Cardiac muscle cell (in vitro differentiated cells and primary cell): ENCODE measurements around the gene RUSF1. TPM values are rescaled to one million over a fixed set of nuclear protein-coding genes. Genes with fewer than 3 reads are reported as not detected.
A peak's percentile ranks its signal among the peaks of the same experiment; 100 is the strongest.

Experiments used
- DNase-seq, 2 donors: peaks; one replicate each; pipeline versions ENCODE4 v3.0.0 to v3.0.0-alpha.2; 2010 to 2017; ENCODE audit warnings: low read depth in 1 of 2, low spot score in 1 of 2
- H3K27ac ChIP-seq: fragments of 200-600 bp; sonication (generic); 2 replicates; pipeline ENCODE4 v1.5.1; 2016
- H3K27me3 ChIP-seq: fragments of 200-600 bp; sonication (generic); 2 replicates; pipeline ENCODE4 v1.6.0; 2016; ENCODE audit warnings: control low read depth
- H3K36me3 ChIP-seq: fragments of 200-600 bp; sonication (generic); 2 replicates; pipeline ENCODE4 v1.5.1; 2016; ENCODE audit warnings: control low read depth
- H3K4me1 ChIP-seq: fragments of 200-600 bp; sonication (generic); 2 replicates; pipeline ENCODE4 v1.8.1; 2017; ENCODE audit warnings: low read depth, mild to moderate bottlenecking, mixed run types
- H3K4me3 ChIP-seq: fragments of 200-600 bp; sonication (generic); 2 replicates; pipeline ENCODE4 v1.5.1; 2016; ENCODE audit warnings: mild to moderate bottlenecking
- H3K9me3 ChIP-seq: fragments of 200-600 bp; sonication (generic); 2 replicates; pipeline ENCODE4 v1.5.1; 2017; ENCODE audit warnings: low read depth, mild to moderate bottlenecking, control low read depth
- polyA plus RNA-seq: library from polyadenylated mRNA; unstranded; fragments of >200 nt; fragmentation: Nextera tagmentation; extraction: Ambion mirVana; gene quantifications from 2 replicates; pipeline ENCODE4 v1.2.1, GENCODE V29; 2016
- total RNA-seq: library from RNA; depleted of rRNA; stranded (reverse); fragments of >200 nt; gene quantifications from 2 replicates; pipeline ENCODE4 v1.2.3, GENCODE V29; 2016
- TF ChIP-seq, protein P1 (sequence below): IDR thresholded peaks from 2 replicates; pipeline ENCODE4 v1.5.1; 2012; ENCODE audit warnings: low read depth, mild to moderate bottlenecking, low read length

RUSF1 gene
- total and polyA plus RNA-seq, 2 experiments from 2014 or later, result 54.0 to 113 TPM

- Histone ChIP-seq H3K9me3 (no peaks in the 10 kb centered on the region), H3K36me3 (no peaks in the 10 kb centered on the region), H3K4me1 (peaks cover 2% of the 10 kb centered on the region), H3K27ac (no peak within 1 kb of the TSS), H3K27me3 (peaks cover 53% of the 10 kb centered on the region), H3K4me3 (no peak within 1 kb of the TSS)
- no peak for DNase-seq
- TF ChIP-seq, protein P1, sequence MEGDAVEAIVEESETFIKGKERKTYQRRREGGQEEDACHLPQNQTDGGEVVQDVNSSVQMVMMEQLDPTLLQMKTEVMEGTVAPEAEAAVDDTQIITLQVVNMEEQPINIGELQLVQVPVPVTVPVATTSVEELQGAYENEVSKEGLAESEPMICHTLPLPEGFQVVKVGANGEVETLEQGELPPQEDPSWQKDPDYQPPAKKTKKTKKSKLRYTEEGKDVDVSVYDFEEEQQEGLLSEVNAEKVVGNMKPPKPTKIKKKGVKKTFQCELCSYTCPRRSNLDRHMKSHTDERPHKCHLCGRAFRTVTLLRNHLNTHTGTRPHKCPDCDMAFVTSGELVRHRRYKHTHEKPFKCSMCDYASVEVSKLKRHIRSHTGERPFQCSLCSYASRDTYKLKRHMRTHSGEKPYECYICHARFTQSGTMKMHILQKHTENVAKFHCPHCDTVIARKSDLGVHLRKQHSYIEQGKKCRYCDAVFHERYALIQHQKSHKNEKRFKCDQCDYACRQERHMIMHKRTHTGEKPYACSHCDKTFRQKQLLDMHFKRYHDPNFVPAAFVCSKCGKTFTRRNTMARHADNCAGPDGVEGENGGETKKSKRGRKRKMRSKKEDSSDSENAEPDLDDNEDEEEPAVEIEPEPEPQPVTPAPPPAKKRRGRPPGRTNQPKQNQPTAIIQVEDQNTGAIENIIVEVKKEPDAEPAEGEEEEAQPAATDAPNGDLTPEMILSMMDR, result no peak
Observed at GRCh38 chr16:31483081-31483480, 25.1 kb downstream of the RUSF1 start, which contains the start of gene SLC5A2. TSS of gene SLC5A2 (plus strand) at chr16:31483123. CDS start at chr16:31483137, 14 bp downstream.

DNA sequence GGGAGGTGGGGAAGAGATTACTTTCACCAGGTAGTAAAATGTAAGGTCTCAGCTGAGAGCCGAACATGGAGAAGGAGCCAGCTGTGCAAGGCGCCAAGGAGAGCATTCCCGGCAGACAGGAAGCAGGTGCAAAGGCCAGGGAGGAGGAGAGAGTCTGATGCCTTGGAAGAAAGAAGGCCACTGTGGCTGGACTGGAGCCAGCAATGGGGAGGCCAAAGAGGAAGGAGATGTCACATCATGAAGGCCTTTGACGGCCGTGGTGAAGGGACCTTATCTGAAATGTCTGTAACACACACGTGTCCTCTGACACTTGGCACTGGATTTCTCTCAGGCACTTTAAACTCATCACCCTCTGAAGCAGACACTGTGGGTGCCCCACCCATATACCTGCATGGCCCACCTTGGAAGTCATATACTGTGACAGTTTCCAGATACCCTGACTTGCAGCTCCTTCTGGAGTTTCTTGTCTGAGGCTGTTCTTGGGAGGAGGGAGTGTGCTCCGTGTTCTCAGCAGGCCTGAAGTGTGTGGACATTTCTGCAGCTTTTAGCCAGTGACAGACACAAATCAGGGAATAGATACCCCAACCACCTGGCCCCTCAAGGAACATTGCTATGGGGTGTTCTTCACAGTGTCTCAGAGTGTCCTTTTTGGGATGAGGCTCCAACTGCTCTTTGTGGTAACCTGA lies 27.2 kb downstream of the RUSF1 start:
- no peak overlapping the region for H3K4me3 ChIP-seq
- peak in 1 of 2 donors; percentile 44 for DNase-seq
- H3K27ac ChIP-seq, result no peak overlapping the region
- peaks cover 9% of the 10 kb centered on the region for H3K4me1 ChIP-seq
- TF ChIP-seq, protein P1, result no peak
- no peaks in the 10 kb centered on the region for H3K9me3 ChIP-seq
- H3K27me3 ChIP-seq, result peaks cover 33% of the 10 kb centered on the region
- no peaks in the 10 kb centered on the region for H3K36me3 ChIP-seq

DNA sequence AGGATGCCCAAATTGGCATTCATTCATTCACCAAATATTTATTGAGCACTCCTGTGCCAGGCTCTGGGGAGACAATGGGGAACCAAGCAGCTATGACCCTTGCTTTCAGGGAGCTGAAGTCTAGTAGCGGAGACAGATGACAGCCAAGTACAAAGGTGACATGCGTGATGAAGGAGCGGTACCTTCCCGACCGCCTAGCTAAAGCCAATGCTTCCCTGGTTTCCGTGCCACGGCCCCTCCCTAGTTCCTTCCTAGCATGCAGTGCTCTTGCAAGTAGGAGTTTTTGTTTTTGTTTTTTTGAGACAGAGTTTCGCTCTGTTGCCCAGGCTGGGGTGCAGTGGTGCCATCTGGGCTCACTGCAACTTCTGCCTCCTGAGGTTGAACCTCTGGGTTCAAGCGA lies 28.4 kb downstream of the RUSF1 start:
- peaks cover 2% of the 10 kb centered on the region for H3K36me3 ChIP-seq
- peaks cover 9% of the 10 kb centered on the region for H3K4me1 ChIP-seq
- H3K4me3 ChIP-seq, result no peak overlapping the region
- no peak for DNase-seq
- H3K27me3 ChIP-seq, result peaks cover 33% of the 10 kb centered on the region
- no peaks in the 10 kb centered on the region for H3K9me3 ChIP-seq
- TF ChIP-seq, protein P1, result no peak
- no peak overlapping the region for H3K27ac ChIP-seq

- DNase-seq, result no peak
- H3K4me3 ChIP-seq, result no peak overlapping the region
- H3K36me3 ChIP-seq, result peaks cover 8% of the 10 kb centered on the region
- H3K9me3 ChIP-seq, result no peaks in the 10 kb centered on the region
- H3K27me3 ChIP-seq, result peaks cover 38% of the 10 kb centered on the region
- no peak overlapping the region for H3K27ac ChIP-seq
- TF ChIP-seq, protein P1, result no peak
- H3K4me1 ChIP-seq, result peaks cover 9% of the 10 kb centered on the region
Observed at GRCh38 chr16:31478956-31479355, 29.2 kb downstream of the RUSF1 start.

- DNase-seq, result peak in 1 of 2 donors; percentile 85
- Histone ChIP-seq H3K36me3 (peaks cover 8% of the 10 kb centered on the region), H3K27me3 (peaks cover 35% of the 10 kb centered on the region), H3K4me1 (peaks cover 9% of the 10 kb centered on the region), H3K27ac (peak overlapping the region; percentile 73), H3K4me3 (peak overlapping the region; percentile 24), H3K9me3 (no peaks in the 10 kb centered on the region)
- TF ChIP-seq, protein P1, result no peak
Observed at GRCh38 chr16:31477220-31478216, 30.7 kb downstream of the RUSF1 start.
